HG03103 (cell line): ENCODE data around the gene CNTN6.

Experiments
- ATAC-seq: cut with Tn5 transposase; IDR thresholded peaks from one replicate; pipeline ENCODE4 v1.9.1; 2021; ENCODE audit warnings: low read depth; ENCODE audit not compliant: unreplicated experiment

CNTN6 gene

GRCh38 chr3:1171320-1171719, 78.5 kb downstream of the CNTN6 start:
- no peak for ATAC-seq

- no peak for ATAC-seq
Observed at GRCh38 chr3:1172644-1173043, 79.8 kb downstream of the CNTN6 start.

- no peak for ATAC-seq
Observed at GRCh38 chr3:1179146-1179545, 86.3 kb downstream of the CNTN6 start.

- ATAC-seq: no peak
Observed at GRCh38 chr3:1183320-1184048, 90.7 kb downstream of the CNTN6 start.

GRCh38 chr3:1190569-1190968, 97.7 kb downstream of the CNTN6 start:
- no peak for ATAC-seq

- ATAC-seq: no peak
Observed at GRCh38 chr3:1191026-1191425, 98.2 kb downstream of the CNTN6 start.

- ATAC-seq: no peak
Observed at GRCh38 chr3:1195947-1196346, 103.1 kb downstream of the CNTN6 start.

- ATAC-seq: no peak
Observed at GRCh38 chr3:1197051-1197450, 104.2 kb downstream of the CNTN6 start.

- ATAC-seq: no peak
Observed at GRCh38 chr3:1200371-1200770, 107.5 kb downstream of the CNTN6 start.

- ATAC-seq: no peak
Observed at GRCh38 chr3:1207904-1208303, 115.1 kb downstream of the CNTN6 start.

GRCh38 chr3:1214933-1215332, 122.1 kb downstream of the CNTN6 start:
- no peak for ATAC-seq

- no peak for ATAC-seq
Observed at GRCh38 chr3:1216856-1217255, 124.0 kb downstream of the CNTN6 start.

- ATAC-seq: no peak
Observed at GRCh38 chr3:1227111-1227510, 134.3 kb downstream of the CNTN6 start.

GRCh38 chr3:1228289-1228688, 135.5 kb downstream of the CNTN6 start:
- no peak for ATAC-seq

- no peak for ATAC-seq
Observed at GRCh38 chr3:1230920-1231319, 138.1 kb downstream of the CNTN6 start.

GRCh38 chr3:1232276-1232675, 139.5 kb downstream of the CNTN6 start:
- no peak for ATAC-seq

- ATAC-seq: no peak
Observed at GRCh38 chr3:1235526-1236120, 142.8 kb downstream of the CNTN6 start.

- no peak for ATAC-seq
Observed at GRCh38 chr3:1251282-1252060, 158.6 kb downstream of the CNTN6 start.

GRCh38 chr3:1252061-1252430, 159.2 kb downstream of the CNTN6 start:
- ATAC-seq: no peak

- ATAC-seq: no peak
Observed at GRCh38 chr3:1262246-1262645, 169.4 kb downstream of the CNTN6 start.

GRCh38 chr3:1263121-1263520, 170.3 kb downstream of the CNTN6 start:
- no peak for ATAC-seq

- ATAC-seq: no peak
Observed at GRCh38 chr3:1269808-1270207, 177.0 kb downstream of the CNTN6 start.
